HG03354 (cell line): Measurements from ENCODE around the gene NAT9.

Experiments used
- ATAC-seq: cut with Tn5 transposase; IDR thresholded peaks from one replicate; pipeline ENCODE4 v1.9.1; 2021; ENCODE audit warnings: mild to moderate bottlenecking; ENCODE audit not compliant: unreplicated experiment, poor library complexity, severe bottlenecking

Gene NAT9

GRCh38 chr17:74736513-74737298 lies 39.4 kb downstream of the NAT9 start, which contains the start of gene RAB37:
Gene RAB37, plus strand, starts transcription at chr17:74737256. Its CDS starts 17 bp downstream, at chr17:74737273.
- peak; percentile 38 for ATAC-seq

DNA sequence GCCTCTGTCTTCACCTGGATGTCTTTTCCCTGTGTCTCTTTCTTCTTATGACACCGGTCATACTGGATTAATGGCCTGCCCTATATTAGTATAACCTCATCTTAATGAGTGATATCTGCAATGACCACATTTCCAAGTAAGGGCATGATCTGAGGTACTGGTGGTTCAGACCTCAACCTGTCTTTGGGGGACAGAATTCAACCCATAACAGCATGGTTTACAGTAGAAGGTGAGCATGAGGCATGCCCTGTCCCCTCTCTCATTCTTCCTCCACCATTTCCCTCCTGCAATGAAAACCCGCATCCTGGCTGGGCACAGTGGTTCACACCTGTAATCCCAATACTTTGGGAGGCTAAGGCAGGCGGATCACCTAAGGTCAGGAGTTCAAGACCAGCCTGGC lies 41.9 kb downstream of the NAT9 start:
- no peak for ATAC-seq

DNA sequence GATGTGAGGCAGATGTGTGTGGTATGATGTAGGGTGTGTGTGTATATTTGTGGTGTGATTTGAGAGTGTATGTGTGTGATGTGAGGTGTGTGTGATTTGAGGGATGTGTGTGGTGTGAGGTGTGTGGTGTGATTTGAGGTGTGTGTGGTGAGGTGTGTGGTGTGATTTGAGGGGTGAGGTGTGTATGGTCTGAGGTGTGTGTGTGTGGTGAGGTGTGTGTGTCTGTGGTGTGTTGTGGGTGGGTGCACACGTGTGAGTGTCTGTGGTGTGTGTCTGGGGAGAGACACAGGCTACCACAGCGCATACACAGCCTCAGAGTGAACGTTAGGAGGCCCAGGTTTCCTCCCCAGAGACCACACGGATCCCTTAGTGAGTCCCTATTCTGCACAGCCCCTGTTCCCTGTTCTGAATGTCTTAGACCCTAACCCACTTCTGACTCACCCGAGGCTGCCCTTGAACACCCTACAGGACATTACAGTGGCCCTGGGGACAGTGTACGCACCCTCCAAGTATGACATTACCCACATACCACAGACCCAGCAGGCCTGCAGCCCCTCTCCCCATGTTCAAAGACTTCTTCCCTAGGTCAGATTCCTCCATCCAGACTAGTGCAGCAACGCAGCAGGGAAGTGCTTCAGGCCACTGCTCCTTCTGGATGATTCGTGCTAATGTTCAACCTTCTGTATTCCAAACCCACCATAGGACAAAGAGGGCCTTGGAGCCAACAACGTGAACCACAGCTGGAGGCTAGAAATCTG lies 42.6 kb downstream of the NAT9 start:
- ATAC-seq: no peak

DNA sequence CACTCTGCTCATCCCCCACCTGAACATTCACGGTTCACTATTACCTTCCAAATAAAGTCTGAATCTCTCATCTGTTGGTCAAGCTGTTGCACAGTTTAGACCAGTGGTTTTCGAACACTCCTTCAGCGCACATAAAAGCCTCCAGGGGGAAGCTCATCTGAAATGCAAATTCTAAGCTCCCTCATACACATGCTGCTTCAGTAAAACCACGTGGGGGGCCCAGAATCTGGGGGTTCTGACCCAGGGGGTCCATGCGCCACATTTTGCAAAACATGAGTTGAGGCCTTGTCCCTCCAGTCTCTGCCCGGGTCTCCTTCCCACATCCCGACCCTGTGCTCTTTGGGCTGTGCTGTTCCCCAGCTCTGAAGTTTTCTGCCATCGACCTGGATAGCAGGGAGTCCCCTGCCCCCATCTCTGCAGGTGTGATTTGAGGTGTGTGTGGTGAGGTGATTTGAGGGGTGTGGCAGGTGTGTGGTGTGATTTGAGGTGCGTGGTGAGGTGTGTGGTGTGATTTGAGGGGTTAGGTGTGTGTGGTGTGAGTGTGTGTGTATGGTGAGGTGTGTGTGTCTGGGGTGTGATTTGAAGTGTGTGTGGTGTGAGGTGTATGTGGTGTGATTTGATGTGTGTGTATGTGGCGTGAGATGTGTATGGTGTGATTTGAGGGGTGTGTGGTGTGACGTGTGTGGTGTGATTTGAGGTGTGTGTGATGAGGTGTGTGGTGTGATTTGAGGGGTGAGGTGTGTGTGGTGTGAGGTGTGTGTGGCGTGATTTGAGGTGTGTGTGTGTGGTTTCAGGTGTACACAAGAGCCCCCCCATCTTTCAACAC lies 43.9 kb downstream of the NAT9 start:
- no peak for ATAC-seq

DNA sequence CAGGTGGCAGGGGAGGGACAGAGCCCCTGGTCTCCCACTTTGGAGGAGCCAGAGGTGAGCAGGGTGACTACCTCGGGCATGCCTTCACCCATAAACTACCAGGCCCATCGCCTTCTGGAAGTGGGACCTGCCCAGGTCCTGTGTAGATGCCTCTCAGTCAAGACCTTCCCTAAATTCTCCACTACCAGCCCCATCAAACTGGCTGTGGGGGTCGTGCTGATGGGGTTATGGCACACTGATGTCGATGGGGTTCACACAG lies 44.9 kb downstream of the NAT9 start:
- ATAC-seq: no peak

DNA sequence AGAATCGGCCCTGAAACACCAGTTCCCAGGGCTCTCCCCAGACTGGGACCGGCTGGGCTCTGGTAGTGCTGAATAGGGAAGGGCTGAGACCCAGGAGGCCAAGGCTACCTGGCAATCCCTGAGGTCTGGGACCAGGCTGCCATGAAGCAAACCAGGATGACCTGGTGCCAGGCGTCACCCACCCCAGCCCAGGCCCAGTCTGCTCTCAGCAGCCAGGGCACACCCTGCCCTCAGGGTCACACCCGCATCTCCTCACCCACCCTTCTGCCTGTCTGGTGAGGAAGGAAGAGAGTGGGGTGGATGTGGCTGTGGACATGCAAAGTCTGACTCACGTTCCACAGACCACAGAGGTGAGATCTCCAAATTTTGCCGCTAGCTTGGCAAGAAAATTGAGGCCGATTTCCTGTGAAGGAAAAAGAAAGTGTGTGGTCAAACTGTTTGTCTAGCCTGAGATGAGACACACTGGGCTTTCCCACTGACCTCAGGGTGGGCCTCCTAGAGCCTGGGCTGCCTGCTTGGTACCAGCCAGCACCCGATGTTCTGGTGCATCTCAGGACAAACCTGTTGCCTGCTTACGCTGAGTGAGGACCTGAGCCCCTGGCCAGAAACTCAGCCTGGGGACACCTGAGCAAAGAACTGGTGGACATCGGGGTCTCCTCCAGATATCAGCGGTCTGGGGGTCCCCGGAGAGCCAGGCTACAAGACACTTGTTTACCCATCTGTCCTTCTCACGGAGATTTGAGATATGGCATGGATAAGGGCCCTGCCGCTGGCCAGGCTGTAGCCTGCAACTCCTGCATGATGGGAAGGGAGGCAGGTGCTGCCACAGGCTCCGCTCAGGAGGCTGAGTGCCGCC lies 45.4 kb downstream of the NAT9 start:
- no peak for ATAC-seq

GRCh38 chr17:74729866-74730265 lies 46.3 kb downstream of the NAT9 start:
- ATAC-seq: no peak

DNA sequence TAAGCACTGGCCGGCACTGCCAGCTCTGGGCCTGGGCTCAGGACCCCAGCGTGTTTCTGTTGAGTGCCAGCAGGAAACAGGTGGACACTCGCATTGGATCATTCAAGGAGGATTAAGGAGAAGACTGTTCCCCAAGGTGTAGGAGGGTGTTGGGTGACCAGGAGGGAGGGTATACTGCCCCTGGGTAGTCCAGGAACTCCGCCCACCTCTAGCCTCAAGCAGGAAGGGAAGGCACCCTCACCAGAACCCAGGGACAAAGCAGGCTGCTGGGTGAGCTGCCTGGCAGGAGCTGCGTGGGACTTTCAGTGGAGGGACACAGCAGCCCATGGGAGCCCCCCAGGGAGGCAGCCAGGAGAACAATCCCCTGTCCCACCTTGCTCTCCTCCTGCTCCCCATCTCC lies 46.8 kb downstream of the NAT9 start:
- no peak for ATAC-seq

DNA sequence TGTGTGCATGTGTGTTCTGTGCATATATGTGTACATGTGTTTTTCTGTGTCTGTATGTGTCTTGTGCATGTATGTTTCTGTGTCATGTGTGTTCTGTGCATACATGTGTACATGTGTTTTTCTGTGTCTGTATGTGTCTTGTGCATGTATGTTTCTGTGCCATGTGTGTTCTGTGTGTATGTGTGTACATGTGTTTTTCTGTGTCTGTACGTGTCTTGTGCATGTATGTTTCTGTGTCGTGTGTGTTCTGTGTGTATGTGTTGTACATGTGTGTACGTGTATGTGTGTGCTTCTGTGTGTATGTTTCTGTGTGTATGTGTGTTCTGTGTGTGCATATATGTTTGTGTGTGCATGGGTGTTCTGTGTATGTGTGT lies 47.5 kb downstream of the NAT9 start:
- no peak for ATAC-seq

- no peak for ATAC-seq
Observed at GRCh38 chr17:74728033-74728701, 48.0 kb downstream of the NAT9 start.

GRCh38 chr17:74725111-74725510 lies 51.0 kb downstream of the NAT9 start:
- no peak for ATAC-seq

DNA sequence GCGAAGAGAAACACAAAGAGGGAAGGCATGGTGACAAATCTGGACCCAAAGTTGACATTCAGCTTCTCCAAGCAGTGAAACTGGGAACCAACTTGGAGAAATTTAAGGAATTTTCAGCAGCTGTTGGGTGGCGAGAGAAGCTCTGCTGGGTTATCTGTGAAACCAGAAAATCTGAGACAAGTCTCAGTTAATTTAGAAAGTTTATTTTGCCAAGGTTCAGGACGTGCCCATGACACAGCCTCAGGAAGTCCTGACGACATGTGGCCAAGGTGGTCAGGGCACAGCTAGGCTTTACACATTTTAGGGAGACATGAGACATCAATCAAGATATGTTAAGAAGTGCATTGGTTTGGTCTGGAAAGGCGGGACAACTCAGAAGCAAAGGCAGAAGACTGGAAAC lies 52.3 kb downstream of the NAT9 start:
- no peak for ATAC-seq

GRCh38 chr17:74722782-74723181 lies 53.4 kb downstream of the NAT9 start:
- ATAC-seq: no peak
